PC-9 (cell line): Measurements from ENCODE around the gene CRPPA. TPM values are rescaled to one million over a fixed set of nuclear protein-coding genes. Genes with fewer than 3 reads are reported as not detected.
A peak's percentile ranks its signal among the peaks of the same experiment; 100 is the strongest.

Source experiments
- BruUV-seq: library from RNA; stranded (reverse); fragments of 400-500 nt; replicated peaks from 2 replicates; lab custom pipeline; 2021; lab: Mats Ljungman, UMichigan
- CTCF ChIA-PET: fragments of 300-600 bp; sonication (Branson Sonifier 250); formaldehyde crosslinking; loops from one replicate; lab custom pipeline; 2022; ENCODE audit warnings: antibody characterized with exemption; lab: Charles Lee
- POLR2A ChIA-PET: fragments of 300-600 bp; sonication (Branson Sonifier 250); formaldehyde crosslinking; loops from one replicate; lab custom pipeline; 2022; ENCODE audit warnings: antibody characterized with exemption; ENCODE audit not compliant: unreplicated experiment; lab: Charles Lee
- DNase-seq, 2 experiments: peaks; one replicate each; pipeline versions ENCODE4 v3.0.0 to v3.0.0-alpha.2; 2015 to 2022; ENCODE audit warnings: mixed read lengths in 1 of 2
- H2AFZ ChIP-seq: fragments of 200-600 bp; sonication (generic); 2 replicates; pipeline ENCODE4 v1.8.1; 2017; ENCODE audit warnings: antibody characterized with exemption
- H3F3A ChIP-seq: fragments of 200-600 bp; sonication (generic); 2 replicates; pipeline ENCODE4 v1.8.1; 2017; ENCODE audit warnings: antibody characterized with exemption, mild to moderate bottlenecking, low read depth; ENCODE audit not compliant: insufficient read depth
- H3K27ac ChIP-seq: fragments of 200-600 bp; sonication (generic); 2 replicates; pipeline ENCODE4 v1.6.1; 2016; ENCODE audit warnings: mixed run types
- H3K27me3 ChIP-seq: fragments of 200-600 bp; sonication (generic); 2 replicates; pipeline ENCODE4 v1.6.1; 2016; ENCODE audit warnings: low read depth, mixed run types; ENCODE audit not compliant: insufficient read depth
- H3K36me3 ChIP-seq: fragments of 200-600 bp; sonication (generic); 2 replicates; pipeline ENCODE4 v1.6.1; 2016; ENCODE audit warnings: low read depth, mixed run types
- H3K4me1 ChIP-seq: fragments of 200-600 bp; sonication (generic); replicated peaks from 2 replicates; pipeline ENCODE4 v1.6.1; 2016; ENCODE audit warnings: mixed run types; ENCODE audit not compliant: insufficient read depth
- H3K4me2 ChIP-seq: fragments of 200-600 bp; sonication (generic); 2 replicates; pipeline ENCODE4 v1.6.1; 2017; ENCODE audit warnings: mixed run types
- H3K4me3 ChIP-seq: fragments of 200-600 bp; sonication (generic); 2 replicates; pipeline ENCODE4 v1.6.1; 2016; ENCODE audit warnings: mixed run types
- H3K79me2 ChIP-seq: fragments of 200-600 bp; sonication (generic); 2 replicates; pipeline ENCODE4 v1.6.1; 2017; ENCODE audit warnings: low read depth, mixed run types
- H3K9me2 ChIP-seq: fragments of 200-600 bp; sonication (generic); 2 replicates; pipeline ENCODE4 v1.8.1; 2017; ENCODE audit warnings: mild to moderate bottlenecking; ENCODE audit not compliant: insufficient read depth
- H3K9me3 ChIP-seq: fragments of 200-600 bp; sonication (generic); 2 replicates; pipeline ENCODE4 v1.8.1; 2016; ENCODE audit warnings: low read depth; ENCODE audit not compliant: insufficient read depth
- H4K20me1 ChIP-seq: fragments of 200-600 bp; sonication (generic); 2 replicates; pipeline ENCODE4 v1.8.1; 2017; ENCODE audit not compliant: insufficient read depth
- EZH2 ChIP-seq: fragments of 200-600 bp; sonication (generic); IDR thresholded peaks from 2 replicates; pipeline ENCODE4 v1.8.0; 2017; ENCODE audit warnings: antibody characterized with exemption, low read depth
- intact Hi-C: fragments of 100-400 bp; cut with micrococcal nuclease; formaldehyde crosslinking; loops from one replicate; pipeline ENCODE4 v1.10.0; 2022; ENCODE audit not compliant: unreplicated experiment
- total RNA-seq: library from RNA; stranded (reverse); gene quantifications from 2 replicates; pipeline ENCODE4 v1.2.3, GENCODE V29; 2021
- TF ChIP-seq, protein P1 (sequence below): fragments of 200-600 bp; sonication (generic); conservative IDR thresholded peaks from 2 replicates; pipeline ENCODE4 v1.6.1; 2017; ENCODE audit warnings: mixed run types, antibody characterized with exemption, mild to moderate bottlenecking, moderate library complexity

CRPPA gene
- total RNA-seq, 1 experiment from 2014 or later: 9.2 TPM

DNA sequence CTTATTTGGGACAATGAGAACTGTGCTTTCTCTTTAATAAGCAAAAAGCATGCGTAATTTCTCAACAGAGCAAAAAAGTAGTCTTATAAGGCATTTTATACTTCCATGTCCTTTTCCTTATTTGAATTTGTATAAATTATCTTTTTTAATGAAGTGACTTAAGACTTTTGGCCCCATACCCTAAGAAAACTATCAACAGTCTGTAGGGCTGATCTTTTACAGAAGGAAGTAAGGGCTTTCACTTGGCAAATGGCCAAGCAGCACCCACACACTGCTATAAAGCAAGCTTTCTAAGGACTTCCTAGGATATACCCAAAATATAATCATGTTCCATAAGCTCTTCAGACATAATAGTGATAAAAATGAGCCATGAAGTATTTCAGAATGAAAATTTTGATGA, 3.4 kb downstream of the CRPPA start:
- CTCF ChIA-PET: no interaction called here
- H3K27ac ChIP-seq: peak overlapping the region; percentile 71
- H4K20me1 ChIP-seq: no peaks in the 10 kb centered on the region
- TF ChIP-seq, protein P1, sequence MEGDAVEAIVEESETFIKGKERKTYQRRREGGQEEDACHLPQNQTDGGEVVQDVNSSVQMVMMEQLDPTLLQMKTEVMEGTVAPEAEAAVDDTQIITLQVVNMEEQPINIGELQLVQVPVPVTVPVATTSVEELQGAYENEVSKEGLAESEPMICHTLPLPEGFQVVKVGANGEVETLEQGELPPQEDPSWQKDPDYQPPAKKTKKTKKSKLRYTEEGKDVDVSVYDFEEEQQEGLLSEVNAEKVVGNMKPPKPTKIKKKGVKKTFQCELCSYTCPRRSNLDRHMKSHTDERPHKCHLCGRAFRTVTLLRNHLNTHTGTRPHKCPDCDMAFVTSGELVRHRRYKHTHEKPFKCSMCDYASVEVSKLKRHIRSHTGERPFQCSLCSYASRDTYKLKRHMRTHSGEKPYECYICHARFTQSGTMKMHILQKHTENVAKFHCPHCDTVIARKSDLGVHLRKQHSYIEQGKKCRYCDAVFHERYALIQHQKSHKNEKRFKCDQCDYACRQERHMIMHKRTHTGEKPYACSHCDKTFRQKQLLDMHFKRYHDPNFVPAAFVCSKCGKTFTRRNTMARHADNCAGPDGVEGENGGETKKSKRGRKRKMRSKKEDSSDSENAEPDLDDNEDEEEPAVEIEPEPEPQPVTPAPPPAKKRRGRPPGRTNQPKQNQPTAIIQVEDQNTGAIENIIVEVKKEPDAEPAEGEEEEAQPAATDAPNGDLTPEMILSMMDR: no peak
- no peak for TF ChIP-seq EZH2
- no peak for DNase-seq
- no peaks in the 10 kb centered on the region for H3K9me2 ChIP-seq
- peaks cover 52% of the 10 kb centered on the region for H3K4me1 ChIP-seq
- intact Hi-C loops: no loop called here
- no peaks in the 10 kb centered on the region for H3K27me3 ChIP-seq
- H3K4me2 ChIP-seq: no peak overlapping the region
- peaks cover 3% of the 10 kb centered on the region for H3K79me2 ChIP-seq
- POLR2A ChIA-PET: interaction anchor here (0.6 to 0.9 kb wide), 4 partner anchors 72 to 881 kb away, joined by 3 to 10 read pairs (median 4); partner anchors contain the start of gene AHR
- BruUV-seq: no TSS peak
- peaks cover 46% of the 10 kb centered on the region for H3F3A ChIP-seq
- H2AFZ ChIP-seq: no peak overlapping the region
- H3K4me3 ChIP-seq: no peak overlapping the region
- no peaks in the 10 kb centered on the region for H3K36me3 ChIP-seq
- 0 out of 2 replicates have a peak, but pooled peaks cover 8% of the 10 kb centered on the region for H3K9me3 ChIP-seq

GRCh38 chr7:16416289-16417282, 4.8 kb downstream of the CRPPA start:
- no peak for TF ChIP-seq EZH2
- TF ChIP-seq, protein P1: no peak

More at GRCh38 chr7:16416289-16417282, 4.8 kb downstream of the CRPPA start:
- ChIA-PET CTCF (interaction anchor here (0.7 to 0.9 kb wide), 3 partner anchors 48 to 287 kb away, joined by 3 to 6 read pairs (median 3); no protein-coding TSS in a partner anchor), POLR2A (interaction anchor here (0.6 to 0.7 kb wide), 3 partner anchors 70 to 636 kb away, joined by 5 to 9 read pairs (median 6); no protein-coding TSS in a partner anchor)
- H3K4me1 ChIP-seq: peaks cover 39% of the 10 kb centered on the region
- no peaks in the 10 kb centered on the region for H3K36me3 ChIP-seq
- H3K9me2 ChIP-seq: no peaks in the 10 kb centered on the region
- no peaks in the 10 kb centered on the region for H4K20me1 ChIP-seq
- intact Hi-C loops: loop anchor here (1.0 kb wide), 2 partner anchors 97 to 287 kb away; no protein-coding TSS in a partner anchor
- peak overlapping the region; percentile 21 for H3K4me2 ChIP-seq
- no peaks in the 10 kb centered on the region for H3K27me3 ChIP-seq
- H3F3A ChIP-seq: peaks cover 33% of the 10 kb centered on the region
- DNase-seq: peak; percentile 58 to 95
- H3K79me2 ChIP-seq: peaks cover 3% of the 10 kb centered on the region
- no peak overlapping the region for H3K4me3 ChIP-seq
- no peak overlapping the region for H2AFZ ChIP-seq
- peak overlapping the region; percentile 71 for H3K27ac ChIP-seq
- no TSS peak for BruUV-seq
- H3K9me3 ChIP-seq: 0 out of 2 replicates have a peak, but pooled peaks cover 8% of the 10 kb centered on the region
